Stimulated activated CD4-positive, alpha-beta T cell treated with anti-CD3 and anti-CD28 coated beads, Interleukin-1b, Interleukin-23, amount 100 ng/mL, for 24 hours (primary cell): ENCODE measurements around the gene WFIKKN1.
A peak's percentile ranks its signal among the peaks of the same experiment; 100 is the strongest.

Experiments
- DNase-seq, 4 experiments: peaks; one replicate each; pipeline ENCODE4 v3.0.0-alpha.2; 2020; ENCODE audit warnings: low read depth in 4 of 4, low spot score in 1 of 4

The WFIKKN1 gene

DNA sequence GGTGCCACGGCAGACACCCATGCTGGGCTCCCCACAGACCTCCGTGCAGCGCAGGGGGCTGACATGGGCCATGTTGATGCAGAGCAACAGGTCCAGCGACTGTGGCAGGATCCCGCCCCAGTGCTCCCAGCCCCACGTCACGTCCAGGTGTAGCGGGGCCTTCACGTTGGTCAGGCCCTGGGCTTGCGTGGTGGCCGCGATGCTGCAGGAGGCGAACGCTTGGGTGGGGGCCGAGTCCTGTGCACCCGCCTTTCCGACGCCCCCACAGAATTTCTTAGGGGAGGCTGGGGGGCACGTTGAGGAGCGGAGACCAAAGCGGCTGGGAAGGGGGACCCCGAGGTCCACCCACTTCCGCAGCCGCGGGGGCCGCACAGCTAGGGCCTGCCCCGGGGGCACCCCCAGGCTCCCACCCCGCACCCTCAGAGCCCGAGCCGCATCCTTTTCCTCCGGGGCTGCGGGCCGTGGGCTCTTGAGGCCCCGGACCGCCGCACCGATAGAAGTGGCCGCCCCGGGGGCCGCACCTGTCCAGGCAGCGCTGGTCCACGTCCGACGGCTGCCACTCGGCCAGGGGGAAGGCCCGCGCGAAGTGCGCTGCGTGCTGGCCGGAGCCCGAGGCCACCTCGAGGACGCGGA is 4.9 kb downstream of the WFIKKN1 start:
- no peak for DNase-seq

DNA sequence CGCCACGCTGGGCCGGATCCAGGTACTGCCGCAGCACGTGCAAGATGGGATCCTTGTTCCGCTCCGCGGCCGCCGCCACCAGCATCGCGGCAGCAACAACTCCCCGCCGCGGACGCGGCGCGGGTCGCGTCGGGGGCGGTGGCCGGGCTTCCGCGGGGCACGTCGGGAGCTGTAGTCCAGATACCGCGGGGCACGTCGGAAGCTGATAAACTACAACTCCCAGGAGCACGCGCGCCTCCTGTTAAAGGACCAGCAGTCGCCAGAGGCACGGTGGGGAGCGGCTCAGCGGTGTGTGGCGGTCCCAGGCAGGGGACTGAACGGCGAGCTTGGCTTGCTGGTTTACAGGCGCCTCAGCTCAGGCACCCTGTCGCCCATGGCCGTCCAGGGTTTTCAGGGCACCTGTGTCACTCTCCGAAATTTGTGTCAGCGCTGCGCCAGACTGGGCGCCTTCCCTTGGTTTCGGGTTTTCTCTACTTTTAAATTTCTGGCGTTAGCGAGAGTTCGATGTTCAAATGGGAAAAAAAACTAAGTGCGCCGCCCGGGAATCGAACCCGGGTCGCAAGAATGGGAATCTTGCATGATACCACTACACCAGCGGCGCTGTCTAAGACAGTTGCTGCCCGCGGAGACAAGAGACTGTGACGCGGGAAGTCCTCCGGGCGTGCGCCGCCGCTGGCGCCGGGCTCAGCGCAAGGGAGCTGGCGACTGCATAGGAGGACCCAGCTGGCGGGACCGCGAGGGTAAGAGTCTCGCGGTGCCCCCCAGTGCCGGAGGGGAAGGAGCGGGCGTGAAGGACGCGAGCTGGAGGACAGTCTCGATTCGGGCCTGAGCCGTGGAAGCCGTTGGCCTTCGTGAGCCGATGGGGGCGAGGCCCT is 5.7 kb downstream of the WFIKKN1 start, which contains the start of gene METTL26:
Gene METTL26 (minus strand): TSS at position 100 of the 875 bp plus-strand sequence. CDS start 15 bp downstream, at position 85.
- DNase-seq, result peak; percentile 83 to 95 (median 87)

DNA sequence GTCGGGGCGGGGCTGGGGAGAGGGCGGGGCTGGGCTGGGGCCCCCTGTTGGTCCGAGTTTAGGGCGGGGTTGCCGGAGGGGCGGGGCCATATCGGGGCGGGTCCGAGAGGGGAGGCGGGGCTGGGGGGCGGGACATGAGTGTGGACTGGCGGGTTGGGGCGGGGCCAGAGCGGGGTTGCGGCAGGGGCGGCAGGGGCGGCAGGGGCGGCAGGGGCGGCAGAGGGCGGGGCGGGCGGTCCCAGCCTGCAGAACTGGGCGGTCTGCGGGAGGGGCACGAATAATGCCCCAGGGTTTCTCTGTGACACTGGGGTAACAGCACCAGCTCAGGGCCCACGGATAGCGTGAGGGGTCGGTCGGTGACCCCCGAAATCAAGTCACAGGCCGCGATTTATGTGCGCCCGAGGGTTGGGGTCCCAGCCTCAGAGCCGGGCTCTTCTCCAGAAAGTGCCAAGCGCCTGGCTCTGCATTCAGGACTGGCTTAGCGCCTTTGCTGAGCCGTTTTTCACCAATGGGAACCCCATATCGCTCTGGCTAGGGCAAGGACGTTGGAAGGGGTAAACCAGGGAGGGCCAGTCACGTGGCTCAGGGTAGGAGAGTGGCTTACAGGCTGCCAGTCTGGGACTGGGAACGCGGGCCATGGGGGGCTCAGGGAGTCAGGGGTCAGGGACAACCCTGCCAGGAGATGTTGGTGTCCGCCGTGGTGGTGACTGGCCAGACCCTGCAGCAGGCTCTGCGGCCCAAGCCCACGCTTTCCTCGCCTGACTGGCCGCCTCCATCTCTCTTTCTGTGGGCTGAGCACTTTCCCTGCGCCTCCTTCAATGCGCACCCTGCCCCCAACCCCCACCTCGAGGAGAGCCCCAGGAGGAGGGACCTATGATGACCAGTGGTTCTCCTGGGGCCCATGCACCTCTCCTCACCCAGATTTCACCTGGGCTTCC is 6.6 kb downstream of the WFIKKN1 start:
- DNase-seq, result peak; percentile 78 to 88 (median 86)

DNA sequence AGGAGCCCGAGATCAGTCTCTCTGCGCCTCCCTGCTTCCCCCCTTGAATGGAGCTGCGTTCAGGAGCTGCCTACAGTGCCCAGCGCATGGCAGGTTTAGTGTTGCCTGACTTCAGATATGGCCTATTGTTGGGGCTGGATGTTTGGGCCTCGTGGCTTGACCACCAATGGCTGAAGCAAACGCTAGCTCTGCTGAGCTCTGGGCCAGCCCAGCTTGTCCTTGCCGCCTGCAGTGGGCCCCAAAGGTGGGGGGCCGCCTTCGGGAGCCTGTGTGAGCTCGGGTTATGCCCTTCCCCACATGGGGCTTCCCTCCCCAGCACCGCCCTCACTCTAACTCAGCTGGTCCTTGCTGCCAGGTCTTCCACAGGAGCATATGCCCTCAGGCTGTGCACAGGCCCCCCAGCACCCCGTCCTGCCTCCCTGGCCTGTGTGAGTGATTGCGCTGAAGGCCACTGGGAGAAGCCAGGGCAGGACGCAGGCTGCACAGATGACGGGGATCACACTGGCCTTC is 7.3 kb downstream of the WFIKKN1 start:
- no peak for DNase-seq

DNA sequence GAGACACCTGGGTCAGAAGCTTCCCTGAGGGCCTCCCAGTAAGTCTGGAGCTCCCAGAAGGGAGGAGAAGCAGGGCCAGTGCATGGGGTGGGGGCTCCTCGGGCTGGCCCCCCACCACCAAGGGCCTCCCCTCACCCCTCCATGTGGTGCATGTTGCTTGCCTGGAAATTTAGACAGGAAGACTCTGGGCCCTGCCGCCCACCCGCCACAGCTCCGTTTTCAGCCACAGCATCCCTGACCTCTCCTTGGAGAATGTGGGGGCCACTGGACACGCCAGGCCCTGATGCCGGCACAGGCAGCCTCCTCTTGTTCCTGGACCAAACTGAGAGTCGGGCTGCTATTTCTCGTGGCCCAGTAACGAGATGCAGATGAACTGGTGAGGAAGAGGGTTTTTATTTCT is 8.1 kb downstream of the WFIKKN1 start:
- DNase-seq, result no peak

DNA sequence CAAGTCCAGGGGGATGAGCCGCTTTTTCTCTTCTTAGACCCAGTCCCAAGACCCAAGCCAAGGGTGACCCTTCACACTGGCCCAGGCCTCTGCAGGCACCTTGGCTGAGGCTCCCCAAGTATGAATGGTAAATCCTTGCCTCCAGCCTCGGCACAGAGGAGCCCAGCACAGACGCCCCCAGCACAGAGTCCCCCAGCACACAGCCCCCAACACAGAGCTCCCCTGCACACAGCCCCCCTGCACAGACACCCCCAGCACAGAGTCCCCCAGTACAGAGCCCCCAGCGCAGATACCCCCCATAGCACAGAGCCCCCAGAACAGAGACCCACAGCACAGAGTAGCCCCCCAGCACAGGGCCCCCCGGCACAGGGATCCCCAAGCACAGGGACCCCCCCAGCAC is 9.8 kb downstream of the WFIKKN1 start:
- DNase-seq, result no peak

DNA sequence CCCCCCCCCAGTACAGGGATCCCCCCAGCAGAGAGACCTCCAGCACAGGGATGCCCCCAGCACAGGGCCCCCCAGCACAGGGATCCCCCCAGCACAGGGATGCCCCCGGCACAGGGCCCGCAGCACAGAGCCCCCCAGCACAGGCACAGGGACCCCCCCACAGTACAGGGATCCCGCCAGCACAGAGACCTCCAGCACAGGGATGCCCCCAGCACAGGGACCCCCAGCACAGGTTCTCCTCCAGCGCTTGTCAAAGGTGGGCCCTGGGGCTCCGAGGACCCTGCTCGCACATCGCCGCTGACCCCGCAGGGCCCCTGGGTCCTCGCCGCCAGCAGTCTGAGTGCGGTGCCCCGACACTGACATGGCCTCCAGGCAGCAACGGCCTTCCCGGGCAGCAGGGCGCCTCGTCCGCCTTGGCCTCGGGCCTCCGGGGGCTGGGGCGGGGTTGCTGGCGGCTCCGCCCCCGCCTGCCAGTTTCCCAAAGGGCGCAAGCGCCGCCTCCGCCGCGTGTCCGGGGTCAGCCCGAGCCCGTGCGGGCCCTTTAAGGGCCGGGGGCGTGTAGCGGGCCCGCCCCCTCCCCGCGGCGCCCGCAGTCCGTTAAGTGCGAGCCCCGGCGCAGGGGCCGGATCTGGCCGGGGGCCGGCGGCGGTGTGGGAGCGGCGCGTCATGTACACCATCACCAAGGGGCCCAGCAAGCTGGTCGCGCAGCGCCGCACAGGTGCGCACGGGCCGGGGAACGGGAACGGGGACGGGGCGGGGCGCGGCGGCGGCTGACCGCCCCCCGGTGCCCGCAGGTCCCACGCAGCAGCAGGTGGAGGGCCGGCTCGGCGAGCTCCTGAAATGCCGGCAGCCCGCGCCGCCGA is 10.8 kb downstream of the WFIKKN1 start, which contains the start of gene MCRIP2:
Gene MCRIP2 (plus strand): TSS at position 503 of the 863 bp plus-strand sequence. CDS start 164 bp downstream, at position 667.
- peak in 2 of 4 experiments; percentile 61 to 78 for DNase-seq

DNA sequence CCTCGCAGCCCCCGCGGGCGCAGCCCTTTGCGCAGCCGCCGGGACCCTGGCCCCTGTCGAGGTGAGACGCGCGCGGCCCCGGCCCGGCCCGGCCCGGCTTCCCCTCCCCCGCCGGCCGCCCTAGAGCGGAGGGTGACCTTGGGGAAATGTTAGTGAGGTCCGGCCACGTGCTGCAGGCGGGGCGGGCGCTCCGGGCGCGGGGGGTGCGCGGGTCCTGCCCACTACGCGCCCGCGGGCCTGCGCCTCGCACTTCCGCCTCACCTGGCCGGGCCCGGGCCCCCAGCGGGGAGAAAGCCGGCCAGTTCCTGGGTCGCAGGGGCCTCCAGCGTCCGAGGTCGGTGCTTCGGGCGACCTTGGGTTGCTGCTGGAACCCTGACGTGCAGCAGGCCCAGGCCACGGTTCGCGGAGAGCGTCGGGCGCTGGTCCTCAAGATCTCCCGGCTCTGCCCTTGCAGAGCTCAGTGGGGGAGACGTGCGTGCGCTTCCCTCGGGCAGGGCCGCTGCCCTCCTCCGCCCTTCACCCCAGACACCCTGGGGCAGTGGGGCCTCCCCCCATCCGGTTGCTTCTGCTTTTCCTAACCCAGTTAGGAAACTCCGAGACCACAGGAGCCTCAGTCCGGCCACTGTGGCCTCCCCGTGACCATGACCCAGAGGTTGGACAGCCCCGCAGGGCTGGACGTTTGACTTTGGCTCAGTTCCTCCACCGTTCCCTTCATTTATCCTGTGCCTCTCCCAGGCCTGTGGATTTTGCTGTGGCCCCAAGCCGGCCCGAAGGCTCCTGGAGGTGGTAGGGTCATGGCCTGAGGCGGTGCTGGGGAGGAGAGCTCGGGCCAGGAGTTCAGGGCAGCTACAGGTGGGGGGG is 11.6 kb downstream of the WFIKKN1 start:
- peak in 1 of 4 experiments; percentile 34 for DNase-seq

DNA sequence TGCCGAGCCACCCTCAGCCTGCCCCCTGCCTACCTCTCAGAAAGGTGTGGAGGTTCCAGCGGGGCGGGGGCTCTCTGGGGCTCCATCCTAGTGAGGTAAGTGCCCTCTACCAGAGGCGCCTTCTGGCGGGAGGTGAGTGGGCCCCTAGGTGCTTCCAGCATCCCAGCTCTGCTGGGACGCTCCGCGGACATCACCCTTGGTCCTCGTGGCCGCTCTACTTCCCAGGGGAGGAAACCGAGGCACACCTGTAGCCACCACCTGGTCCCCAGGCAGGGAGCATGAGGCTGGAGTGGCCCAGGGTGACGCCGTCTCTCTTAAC is 12.2 kb downstream of the WFIKKN1 start:
- DNase-seq, result no peak

DNA sequence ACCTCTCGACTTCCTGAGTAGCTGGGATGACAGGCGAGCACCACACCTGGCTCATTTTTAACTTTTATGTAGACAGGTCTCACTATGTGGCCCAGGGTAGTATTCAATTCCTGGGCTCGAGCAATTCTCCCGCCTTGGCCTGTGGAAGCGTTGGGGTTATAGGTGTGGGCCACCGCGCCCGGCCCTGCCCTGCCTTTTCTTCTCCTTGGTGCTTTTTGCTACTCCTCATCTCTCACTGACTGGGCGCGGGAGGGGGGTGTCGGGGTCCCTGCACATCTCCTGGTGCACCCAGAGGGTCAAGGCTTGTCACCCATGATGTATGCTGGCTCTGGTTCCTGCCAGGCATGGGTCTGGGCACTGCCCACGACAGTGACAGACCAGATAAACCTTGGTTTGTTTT is 13.8 kb downstream of the WFIKKN1 start:
- no peak for DNase-seq

DNA sequence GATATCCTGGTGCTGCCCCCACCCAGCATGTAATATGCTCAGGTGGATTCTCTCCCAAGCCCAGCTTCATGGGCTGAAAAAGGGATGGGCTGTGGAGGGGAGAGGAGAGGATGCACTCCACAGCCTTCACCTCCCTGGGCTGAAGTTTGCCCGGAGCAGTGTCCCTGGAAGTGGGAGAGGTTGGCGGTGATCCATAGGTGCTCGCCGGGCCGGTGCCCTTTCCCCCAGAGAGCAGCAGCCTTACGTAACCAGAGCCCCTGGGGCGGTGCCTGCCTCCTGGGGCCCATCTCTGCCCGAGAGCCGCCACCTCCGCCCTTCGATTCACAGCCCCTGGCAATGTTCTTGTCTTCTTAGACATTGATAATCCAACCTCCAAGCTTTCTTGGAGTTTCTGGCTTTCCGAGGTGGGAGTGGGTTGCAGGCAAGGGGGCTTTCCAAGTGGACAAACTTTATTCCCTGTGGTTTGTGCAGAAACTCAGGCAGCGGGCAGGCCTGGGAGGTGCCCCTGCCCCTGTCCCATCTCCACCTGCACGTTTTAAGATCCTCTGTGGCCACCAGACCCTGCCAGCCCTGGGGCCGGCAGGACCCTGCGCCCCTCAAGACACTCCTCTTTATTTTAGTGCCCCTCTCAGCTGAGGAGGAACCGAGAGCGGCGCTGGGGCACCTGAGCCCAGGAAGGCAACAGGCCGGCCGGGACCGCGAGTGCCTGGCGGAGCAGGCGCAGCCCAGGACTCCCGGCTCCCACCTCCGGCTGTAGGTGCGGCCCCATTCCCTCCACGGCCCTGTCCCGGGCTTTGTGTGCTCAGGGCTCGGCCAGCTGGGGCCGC is 15.3 kb downstream of the WFIKKN1 start:
- no peak for DNase-seq

DNA sequence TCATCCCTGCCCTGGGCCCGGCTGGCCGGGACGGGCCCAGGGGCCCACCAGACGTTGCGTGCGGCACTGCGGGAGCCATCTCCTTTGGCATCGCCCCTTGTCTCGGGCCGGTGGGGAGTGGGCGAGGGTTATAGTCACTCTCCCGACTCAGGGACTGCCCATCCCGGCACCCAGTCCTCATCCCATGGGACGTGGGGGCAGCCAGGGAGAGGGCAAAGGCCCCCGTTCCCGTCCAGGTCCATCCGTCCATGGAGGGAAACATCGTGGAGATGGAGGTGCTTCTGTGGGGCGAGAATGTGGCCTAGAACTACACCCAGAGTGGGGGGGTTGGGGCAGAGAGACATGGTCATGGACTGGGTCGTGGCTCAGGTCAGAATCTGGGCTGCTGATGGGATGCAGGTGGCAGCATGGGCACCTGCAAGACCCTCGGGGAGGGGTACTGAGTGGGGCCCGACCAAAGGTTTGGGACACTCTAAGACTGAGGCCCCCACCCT is 15.9 kb downstream of the WFIKKN1 start:
- DNase-seq, result no peak

DNA sequence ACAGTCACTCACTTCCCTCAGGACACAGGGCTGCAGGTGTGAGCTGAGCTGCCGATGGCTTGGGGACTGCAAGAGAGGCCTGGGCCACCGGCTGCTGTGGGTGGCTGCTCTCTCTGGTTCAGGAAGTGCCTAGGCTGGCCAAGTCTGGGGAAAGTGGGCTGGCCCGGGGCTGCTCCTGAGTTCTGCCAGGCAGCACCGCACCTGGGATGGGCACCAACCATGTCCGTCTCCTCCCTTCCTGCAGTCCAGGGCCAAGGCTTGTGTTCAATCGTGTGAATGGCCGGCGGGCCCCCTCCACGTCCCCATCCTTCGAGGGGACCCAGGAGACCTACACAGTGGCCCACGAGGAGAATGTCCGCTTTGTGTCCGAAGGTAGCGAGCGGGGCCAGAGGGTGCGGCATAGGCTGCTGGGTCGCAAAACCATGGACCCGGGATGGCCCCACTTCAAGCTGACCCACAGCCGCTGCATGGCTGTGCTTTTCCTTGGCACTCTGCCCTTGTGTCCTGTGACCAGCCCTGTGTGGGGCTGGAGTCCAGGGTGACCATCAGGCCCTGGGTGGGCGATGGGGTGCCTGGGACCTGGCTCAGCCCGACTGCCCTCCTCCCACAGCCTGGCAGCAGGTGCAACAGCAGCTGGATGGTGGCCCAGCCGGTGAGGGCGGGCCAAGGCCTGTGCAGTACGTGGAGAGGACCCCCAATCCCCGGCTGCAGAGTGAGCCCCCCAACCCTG is 16.6 kb downstream of the WFIKKN1 start:
- no peak for DNase-seq

DNA sequence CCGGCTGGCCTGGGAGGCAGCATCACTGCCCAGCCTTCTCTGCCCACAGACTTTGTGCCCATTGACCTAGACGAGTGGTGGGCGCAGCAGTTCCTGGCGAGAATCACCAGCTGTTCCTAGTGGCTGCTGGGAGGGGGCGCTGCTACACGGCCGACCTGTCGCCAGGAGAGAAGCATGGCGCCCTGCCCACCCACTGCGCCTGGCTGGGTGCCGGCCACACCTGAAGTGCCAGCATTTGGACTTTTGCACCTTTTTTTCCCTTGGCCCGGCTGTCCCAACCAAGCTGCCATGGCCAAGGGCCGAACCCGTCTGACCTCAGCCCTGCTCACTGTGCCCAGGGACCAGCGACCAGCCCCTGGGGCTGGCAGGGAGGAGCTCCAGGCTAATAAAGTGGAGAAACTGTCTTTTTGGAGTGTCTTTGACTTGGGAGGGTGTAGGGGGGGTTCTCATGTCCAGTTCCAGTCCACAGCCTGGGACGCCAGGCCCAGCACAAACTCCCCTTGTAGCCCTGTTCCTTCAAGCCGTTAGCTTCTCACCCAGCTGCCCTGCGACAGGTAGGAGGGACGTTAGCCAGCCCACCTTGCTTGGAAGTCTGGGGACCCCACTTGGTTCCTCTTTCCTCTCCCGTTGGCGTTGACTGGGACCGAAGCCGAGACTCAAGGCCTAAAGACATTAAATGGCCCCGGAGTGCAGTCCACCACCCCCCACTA is 17.4 kb downstream of the WFIKKN1 start:
- DNase-seq, result no peak

DNA sequence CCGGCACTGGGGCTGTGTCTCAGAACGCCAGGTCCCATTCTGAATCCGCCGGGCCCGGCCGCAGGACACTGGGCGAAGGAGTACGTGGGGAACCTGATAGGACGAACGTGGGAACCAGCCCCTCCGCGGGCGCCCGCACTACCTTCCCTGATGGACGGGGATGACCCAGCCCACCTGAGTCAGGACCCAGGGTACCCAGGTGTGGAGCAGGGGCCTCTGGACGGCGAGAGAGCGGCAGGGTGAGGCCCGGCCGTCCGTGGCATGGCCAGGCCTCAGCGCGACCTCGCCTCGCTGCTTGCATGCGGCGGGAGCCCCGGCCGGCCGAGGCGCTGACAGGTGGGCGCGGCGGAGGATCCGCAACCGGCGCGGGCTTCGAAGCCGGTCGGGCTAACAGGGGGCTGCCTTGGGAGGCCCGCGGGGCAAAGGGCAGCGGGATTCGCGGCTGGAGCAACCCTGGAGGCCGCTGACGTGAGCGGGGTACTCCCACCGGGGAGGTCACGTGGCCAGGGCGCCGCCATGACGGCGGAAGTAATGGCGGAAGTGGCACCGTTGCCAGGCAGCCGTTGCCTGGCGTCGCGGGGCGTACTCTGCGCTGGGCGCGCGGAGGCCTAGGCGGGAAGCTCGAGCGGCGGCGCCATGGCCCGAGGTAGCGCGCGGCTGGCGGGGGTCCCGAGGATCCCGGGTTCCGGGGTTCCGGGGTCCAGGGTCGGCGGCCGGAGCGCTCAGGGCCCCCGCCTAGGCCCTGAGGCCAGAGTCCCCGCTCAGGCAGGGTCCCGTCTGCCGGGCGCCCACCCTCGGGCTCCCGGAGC is 18.2 kb downstream of the WFIKKN1 start, which contains the start of gene WDR90:
Gene WDR90 (plus strand): TSS at position 585 of the 809 bp plus-strand sequence. CDS start 52 bp downstream, at position 637.
- DNase-seq, result peak; percentile 80 to 92 (median 89)

DNA sequence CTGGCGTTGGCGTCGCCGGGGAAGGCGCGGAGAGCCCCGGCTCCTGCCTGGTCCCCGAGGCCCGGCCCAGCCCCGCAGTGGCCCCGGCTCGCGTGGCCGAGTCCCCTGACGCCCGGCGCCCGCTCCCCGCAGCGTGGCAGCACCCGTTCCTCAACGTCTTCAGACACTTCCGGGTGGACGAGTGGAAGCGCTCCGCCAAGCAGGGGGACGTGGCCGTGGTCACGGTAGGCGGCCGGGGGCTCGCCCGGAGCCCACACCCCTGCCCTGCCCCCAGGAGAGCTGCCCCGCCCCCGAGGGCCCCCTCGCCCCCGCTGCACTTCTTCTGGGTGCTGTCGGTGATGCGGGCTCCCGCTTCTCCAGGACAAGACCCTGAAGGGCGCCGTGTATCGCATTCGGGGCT is 18.8 kb downstream of the WFIKKN1 start:
- no peak for DNase-seq
